HEK293 (cell line): ENCODE data around the gene CACNA1S.

Experiments used
- CTCF ChIP-seq: fragments of 450-650 bp; formaldehyde crosslinking; IDR thresholded peaks from 2 replicates; pipeline ENCODE4 v1.5.1; 2016; ENCODE audit warnings: missing biosample characterization, missing genetic modification characterization
- ELK4 ChIP-seq: IDR thresholded peaks from 2 replicates; pipeline ENCODE4 v1.6.1; 2011; ENCODE audit warnings: mild to moderate bottlenecking, low read depth, low read length, borderline replicate concordance
- PATZ1 ChIP-seq: fragments of 450-650 bp; formaldehyde crosslinking; IDR thresholded peaks from 2 replicates; pipeline ENCODE4 v1.5.1; 2016; ENCODE audit warnings: missing biosample characterization, missing genetic modification characterization
- YY1 ChIP-seq: fragments of 450-650 bp; formaldehyde crosslinking; IDR thresholded peaks from 2 replicates; pipeline ENCODE4 v1.5.1; 2018; ENCODE audit warnings: missing biosample characterization, missing genetic modification characterization
- ZFP3 ChIP-seq: fragments of 450-650 bp; formaldehyde crosslinking; IDR thresholded peaks from 2 replicates; pipeline ENCODE4 v1.5.1; 2016; ENCODE audit warnings: low read depth, missing biosample characterization, missing genetic modification characterization
- ZNF184 ChIP-seq: fragments of 450-650 bp; IDR thresholded peaks from 2 replicates; pipeline ENCODE4 v1.5.1; 2018; ENCODE audit warnings: missing biosample characterization, mild to moderate bottlenecking, missing genetic modification characterization
- ZNF514 ChIP-seq: fragments of 450-650 bp; formaldehyde crosslinking; IDR thresholded peaks from 2 replicates; pipeline ENCODE4 v1.5.1; 2016; ENCODE audit warnings: missing biosample characterization, missing genetic modification characterization
- ZNF518A ChIP-seq: fragments of 450-650 bp; formaldehyde crosslinking; conservative IDR thresholded peaks from 2 replicates; pipeline ENCODE4 v1.5.1; 2016; ENCODE audit warnings: low read depth, missing biosample characterization, missing genetic modification characterization
- ZNF530 ChIP-seq: fragments of 450-650 bp; formaldehyde crosslinking; IDR thresholded peaks from 2 replicates; pipeline ENCODE4 v1.5.1; 2016; ENCODE audit warnings: low read depth, missing biosample characterization, missing genetic modification characterization
- ZNF558 ChIP-seq: fragments of 450-650 bp; formaldehyde crosslinking; IDR thresholded peaks from 2 replicates; pipeline ENCODE4 v1.5.1; 2016; ENCODE audit warnings: missing biosample characterization, missing genetic modification characterization
- ZNF610 ChIP-seq: fragments of 450-650 bp; formaldehyde crosslinking; IDR thresholded peaks from 2 replicates; pipeline ENCODE4 v1.5.1; 2016; ENCODE audit warnings: missing biosample characterization, missing genetic modification characterization, borderline replicate concordance
- ZNF791 ChIP-seq: fragments of 450-650 bp; formaldehyde crosslinking; IDR thresholded peaks from 2 replicates; pipeline ENCODE4 v1.5.1; 2016; ENCODE audit warnings: missing biosample characterization, missing genetic modification characterization
- ZSCAN4 ChIP-seq: fragments of 450-650 bp; formaldehyde crosslinking; IDR thresholded peaks from 2 replicates; pipeline ENCODE4 v1.5.1; 2017; ENCODE audit warnings: missing biosample characterization, missing genetic modification characterization

- TF ChIP-seq ZNF791 (tag by site-specific recombination) (no peak), ZNF184 (tag by site-specific recombination) (no peak), ZNF514 (tag by site-specific recombination) (no peak), CTCF (tag by site-specific recombination) (no peak), ZNF610 (tag by site-specific recombination) (no peak), YY1 (tag by site-specific recombination) (no peak), ZFP3 (tag by site-specific recombination) (no peak), ELK4 (no peak), ZSCAN4 (tag by site-specific recombination) (no peak), PATZ1 (tag by site-specific recombination) (no peak), ZNF558 (tag by site-specific recombination) (no peak), ZNF518A (tag by site-specific recombination) (no peak), ZNF530 (tag by site-specific recombination) (no peak)
Measured at GRCh38 chr1:201072922-201073321, 39.3 kb downstream of the CACNA1S start.
